ENCODE results near the gene CDHR1.

Gene CDHR1

GRCh38 chr10:84201682-84202081 lies 7.3 kb downstream of the CDHR1 start:
- Histone ChIP-seq H3K36me3 (ENCODE audit: control insufficient read depth, insufficient read depth, low read length, severe bottlenecking) (no peaks in the 10 kb centered on the region), H3K27me3 (replicated peaks; ENCODE audit: control insufficient read depth, insufficient read depth, low read length) (peaks cover 42% of the 10 kb centered on the region), H3K4me1 (ENCODE audit: control insufficient read depth, insufficient read depth, low read length) (no peaks in the 10 kb centered on the region), H3K9me3 (ENCODE audit: control insufficient read depth, low read length) (no peaks in the 10 kb centered on the region), H3K9ac (ENCODE audit: low read length) (no peak overlapping the region), H3K4me3 (ENCODE audit: low read length) (no peak overlapping the region)
- DNase-seq (ENCODE audit: low read depth): no peak

- Histone ChIP-seq H3K4me1 (ENCODE audit: control insufficient read depth, insufficient read depth, low read length) (no peaks in the 10 kb centered on the region), H3K9ac (ENCODE audit: low read length) (no peak overlapping the region), H3K27me3 (replicated peaks; ENCODE audit: control insufficient read depth, insufficient read depth, low read length) (peaks cover 42% of the 10 kb centered on the region), H3K36me3 (ENCODE audit: control insufficient read depth, insufficient read depth, low read length, severe bottlenecking) (no peaks in the 10 kb centered on the region), H3K9me3 (ENCODE audit: control insufficient read depth, low read length) (no peaks in the 10 kb centered on the region), H3K4me3 (ENCODE audit: low read length) (no peak overlapping the region)
- no peak for DNase-seq (ENCODE audit: low read depth)
These were observed 8.0 kb downstream of the CDHR1 start for GRCh38 chr10:84202349-84202748.

GRCh38 chr10:84204122-84204521 lies 9.8 kb downstream of the CDHR1 start:
- Histone ChIP-seq H3K36me3 (ENCODE audit: control insufficient read depth, insufficient read depth, low read length, severe bottlenecking) (no peaks in the 10 kb centered on the region), H3K4me3 (ENCODE audit: low read length) (no peak overlapping the region), H3K9ac (ENCODE audit: low read length) (no peak overlapping the region), H3K4me1 (ENCODE audit: control insufficient read depth, insufficient read depth, low read length) (no peaks in the 10 kb centered on the region), H3K9me3 (ENCODE audit: control insufficient read depth, low read length) (no peaks in the 10 kb centered on the region), H3K27me3 (replicated peaks; ENCODE audit: control insufficient read depth, insufficient read depth, low read length) (peaks cover 49% of the 10 kb centered on the region)
- DNase-seq (ENCODE audit: low read depth): no peak

- H3K9ac ChIP-seq (ENCODE audit: low read length): no peak overlapping the region
- peaks cover 49% of the 10 kb centered on the region for H3K27me3 ChIP-seq (replicated peaks; ENCODE audit: control insufficient read depth, insufficient read depth, low read length)
- no peaks in the 10 kb centered on the region for H3K9me3 ChIP-seq (ENCODE audit: control insufficient read depth, low read length)
- H3K4me1 ChIP-seq (ENCODE audit: control insufficient read depth, insufficient read depth, low read length): no peaks in the 10 kb centered on the region
- no peaks in the 10 kb centered on the region for H3K36me3 ChIP-seq (ENCODE audit: control insufficient read depth, insufficient read depth, low read length, severe bottlenecking)
- DNase-seq (ENCODE audit: low read depth): no peak
- no peak overlapping the region for H3K4me3 ChIP-seq (ENCODE audit: low read length)
These were observed 10.3 kb downstream of the CDHR1 start for GRCh38 chr10:84204610-84205009.

GRCh38 chr10:84205049-84205852 lies 10.9 kb downstream of the CDHR1 start:
- H3K36me3 ChIP-seq (ENCODE audit: control insufficient read depth, insufficient read depth, low read length, severe bottlenecking): no peaks in the 10 kb centered on the region
- H3K9me3 ChIP-seq (ENCODE audit: control insufficient read depth, low read length): no peaks in the 10 kb centered on the region
- H3K9ac ChIP-seq (ENCODE audit: low read length): no peak overlapping the region
- H3K4me3 ChIP-seq (ENCODE audit: low read length): no peak overlapping the region
- peak; percentile 39 for DNase-seq (ENCODE audit: low read depth)
- H3K4me1 ChIP-seq (ENCODE audit: control insufficient read depth, insufficient read depth, low read length): no peaks in the 10 kb centered on the region
- H3K27me3 ChIP-seq (replicated peaks; ENCODE audit: control insufficient read depth, insufficient read depth, low read length): peaks cover 47% of the 10 kb centered on the region

GRCh38 chr10:84205853-84206525 lies 11.7 kb downstream of the CDHR1 start:
- no peak for DNase-seq (ENCODE audit: low read depth)

GRCh38 chr10:84208023-84208422 lies 13.7 kb downstream of the CDHR1 start:
- no peak for DNase-seq (ENCODE audit: low read depth)
- H3K36me3 ChIP-seq (ENCODE audit: control insufficient read depth, insufficient read depth, low read length, severe bottlenecking): no peaks in the 10 kb centered on the region
- H3K27me3 ChIP-seq (replicated peaks; ENCODE audit: control insufficient read depth, insufficient read depth, low read length): peaks cover 41% of the 10 kb centered on the region
- no peaks in the 10 kb centered on the region for H3K4me1 ChIP-seq (ENCODE audit: control insufficient read depth, insufficient read depth, low read length)
- H3K9me3 ChIP-seq (ENCODE audit: control insufficient read depth, low read length): no peaks in the 10 kb centered on the region
- H3K4me3 ChIP-seq (ENCODE audit: low read length): no peak overlapping the region
- H3K9ac ChIP-seq (ENCODE audit: low read length): no peak overlapping the region

More at GRCh38 chr10:84205853-84206525, 11.7 kb downstream of the CDHR1 start:
- Histone ChIP-seq H3K4me1 (ENCODE audit: control insufficient read depth, insufficient read depth, low read length) (no peaks in the 10 kb centered on the region), H3K4me3 (ENCODE audit: low read length) (no peak overlapping the region), H3K36me3 (ENCODE audit: control insufficient read depth, insufficient read depth, low read length, severe bottlenecking) (no peaks in the 10 kb centered on the region), H3K27me3 (replicated peaks; ENCODE audit: control insufficient read depth, insufficient read depth, low read length) (peaks cover 44% of the 10 kb centered on the region), H3K9me3 (ENCODE audit: control insufficient read depth, low read length) (no peaks in the 10 kb centered on the region), H3K9ac (ENCODE audit: low read length) (no peak overlapping the region)

GRCh38 chr10:84211566-84211965 lies 17.2 kb downstream of the CDHR1 start:
- Histone ChIP-seq H3K36me3 (ENCODE audit: control insufficient read depth, insufficient read depth, low read length, severe bottlenecking) (no peaks in the 10 kb centered on the region), H3K27me3 (replicated peaks; ENCODE audit: control insufficient read depth, insufficient read depth, low read length) (peaks cover 55% of the 10 kb centered on the region)

GRCh38 chr10:84212014-84212413 lies 17.7 kb downstream of the CDHR1 start:
- Histone ChIP-seq H3K4me1 (ENCODE audit: control insufficient read depth, insufficient read depth, low read length) (no peaks in the 10 kb centered on the region), H3K9ac (ENCODE audit: low read length) (no peak overlapping the region)
- DNase-seq (ENCODE audit: low read depth): no peak

More at GRCh38 chr10:84211566-84211965, 17.2 kb downstream of the CDHR1 start:
- DNase-seq (ENCODE audit: low read depth): no peak
- Histone ChIP-seq H3K4me1 (ENCODE audit: control insufficient read depth, insufficient read depth, low read length) (no peaks in the 10 kb centered on the region), H3K4me3 (ENCODE audit: low read length) (no peak overlapping the region), H3K9ac (ENCODE audit: low read length) (no peak overlapping the region), H3K9me3 (ENCODE audit: control insufficient read depth, low read length) (no peaks in the 10 kb centered on the region)

GRCh38 chr10:84213076-84213475 lies 18.7 kb downstream of the CDHR1 start:
- Histone ChIP-seq H3K27me3 (replicated peaks; ENCODE audit: control insufficient read depth, insufficient read depth, low read length) (peaks cover 48% of the 10 kb centered on the region), H3K4me3 (ENCODE audit: low read length) (no peak overlapping the region), H3K9me3 (ENCODE audit: control insufficient read depth, low read length) (no peaks in the 10 kb centered on the region), H3K4me1 (ENCODE audit: control insufficient read depth, insufficient read depth, low read length) (no peaks in the 10 kb centered on the region), H3K9ac (ENCODE audit: low read length) (no peak overlapping the region), H3K36me3 (ENCODE audit: control insufficient read depth, insufficient read depth, low read length, severe bottlenecking) (no peaks in the 10 kb centered on the region)
- DNase-seq (ENCODE audit: low read depth): no peak

More at GRCh38 chr10:84212014-84212413, 17.7 kb downstream of the CDHR1 start:
- Histone ChIP-seq H3K36me3 (ENCODE audit: control insufficient read depth, insufficient read depth, low read length, severe bottlenecking) (no peaks in the 10 kb centered on the region), H3K9me3 (ENCODE audit: control insufficient read depth, low read length) (no peaks in the 10 kb centered on the region), H3K4me3 (ENCODE audit: low read length) (no peak overlapping the region), H3K27me3 (replicated peaks; ENCODE audit: control insufficient read depth, insufficient read depth, low read length) (peaks cover 53% of the 10 kb centered on the region)

- peaks cover 42% of the 10 kb centered on the region for H3K27me3 ChIP-seq (replicated peaks; ENCODE audit: control insufficient read depth, insufficient read depth, low read length)
- no peaks in the 10 kb centered on the region for H3K36me3 ChIP-seq (ENCODE audit: control insufficient read depth, insufficient read depth, low read length, severe bottlenecking)
- H3K9me3 ChIP-seq (ENCODE audit: control insufficient read depth, low read length): no peaks in the 10 kb centered on the region
- no peak overlapping the region for H3K9ac ChIP-seq (ENCODE audit: low read length)
- no peak overlapping the region for H3K4me3 ChIP-seq (ENCODE audit: low read length)
- DNase-seq (ENCODE audit: low read depth): no peak
- H3K4me1 ChIP-seq (ENCODE audit: control insufficient read depth, insufficient read depth, low read length): no peaks in the 10 kb centered on the region
These were observed 19.8 kb downstream of the CDHR1 start for GRCh38 chr10:84214046-84214572.

Measured in adipocyte (in vitro differentiated cells).